ENCODE measurements around the gene CNTN1.

CNTN1 gene

DNA sequence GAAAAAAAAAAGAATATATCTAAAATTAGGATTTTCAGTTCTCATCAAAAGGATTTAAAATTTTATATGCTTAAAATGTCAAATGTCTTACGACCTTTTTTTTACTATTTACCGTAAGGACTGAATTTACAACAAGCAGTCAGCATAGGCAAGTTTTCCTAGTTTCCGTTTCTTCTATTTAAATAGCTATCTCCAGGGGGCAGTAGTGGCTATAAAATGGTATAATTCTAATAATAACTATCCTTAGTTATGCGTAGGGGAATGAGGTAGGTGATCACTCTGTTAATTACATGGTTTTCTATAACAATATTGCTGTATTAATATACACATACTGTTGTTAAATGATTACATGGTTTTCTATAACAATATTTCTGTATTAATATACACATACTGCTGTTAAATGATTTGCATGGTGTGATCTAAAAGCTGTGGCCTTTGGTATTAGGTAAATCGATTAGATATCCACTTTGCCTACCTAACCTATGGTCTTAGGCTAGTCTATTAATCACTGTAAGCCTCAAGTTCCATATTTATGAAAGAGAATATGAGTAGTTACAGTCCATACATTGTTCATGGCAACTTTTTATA lies 278.2 kb downstream of the CNTN1 start:
- no peak for DNase-seq (ENCODE audit: low spot score)

DNA sequence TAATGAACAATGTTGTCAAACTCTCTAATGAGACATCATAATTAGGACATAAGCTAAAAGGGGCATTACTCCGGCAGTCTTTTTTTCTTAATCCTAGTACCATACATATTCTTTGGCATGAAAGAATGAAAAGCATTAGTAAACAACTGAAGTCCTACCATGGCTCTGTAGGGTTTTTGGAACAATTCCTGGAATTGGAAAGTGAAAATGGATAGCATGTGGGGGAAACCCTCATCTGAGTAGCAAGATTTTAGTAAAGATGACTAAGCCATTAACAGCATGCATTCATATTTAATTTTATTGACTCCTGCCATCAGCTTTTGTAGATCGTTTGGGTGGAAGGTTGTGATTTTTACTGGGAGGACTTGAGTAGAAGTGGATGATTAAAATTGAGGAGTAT lies 279.7 kb downstream of the CNTN1 start:
- no peak for DNase-seq (ENCODE audit: low spot score)

- DNase-seq (ENCODE audit: low spot score), result no peak
These were observed 284.3 kb downstream of the CNTN1 start for GRCh38 chr12:40976546-40976945.

GRCh38 chr12:40980427-40980961 lies 288.3 kb downstream of the CNTN1 start:
- DNase-seq (ENCODE audit: low spot score), result no peak

DNA sequence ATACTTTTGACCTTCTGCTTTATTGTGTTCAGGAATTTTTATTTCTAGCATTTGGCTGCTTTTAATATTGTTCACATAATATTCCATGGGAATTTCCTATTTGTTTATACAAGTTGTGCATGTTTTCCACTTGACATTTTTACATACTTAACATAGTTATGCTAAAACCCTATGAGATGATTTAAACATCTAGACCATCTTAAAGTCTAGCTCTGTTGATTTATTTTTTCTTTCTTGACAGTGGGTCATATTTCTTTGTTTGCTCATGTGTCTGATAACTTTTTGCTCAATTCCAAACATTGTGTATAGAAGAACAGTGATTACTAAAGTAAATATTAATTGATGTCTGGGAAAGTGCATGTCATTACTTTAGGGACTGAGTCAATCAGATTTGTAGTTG lies 293.8 kb downstream of the CNTN1 start:
- DNase-seq (ENCODE audit: low spot score), result no peak

DNA sequence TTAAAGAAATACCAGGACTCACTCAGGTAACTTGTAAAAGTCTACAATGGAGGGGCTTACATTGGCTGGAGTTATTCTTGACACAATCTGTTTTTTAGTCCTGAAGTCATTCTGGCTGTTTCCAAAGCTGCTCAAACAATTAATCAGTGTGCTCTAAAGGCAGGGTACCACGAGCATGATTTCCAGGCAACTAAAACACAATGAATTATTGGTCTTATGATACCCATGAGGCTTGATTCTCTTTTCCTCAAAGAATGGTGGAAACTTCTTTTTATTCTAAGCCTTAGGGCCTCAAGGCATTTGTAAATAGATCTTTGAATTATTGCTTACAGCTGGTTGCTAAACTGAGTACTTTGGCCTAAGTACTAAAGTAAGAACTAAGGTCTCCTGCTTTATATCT lies 296.1 kb downstream of the CNTN1 start:
- DNase-seq (ENCODE audit: low spot score), result no peak

DNA sequence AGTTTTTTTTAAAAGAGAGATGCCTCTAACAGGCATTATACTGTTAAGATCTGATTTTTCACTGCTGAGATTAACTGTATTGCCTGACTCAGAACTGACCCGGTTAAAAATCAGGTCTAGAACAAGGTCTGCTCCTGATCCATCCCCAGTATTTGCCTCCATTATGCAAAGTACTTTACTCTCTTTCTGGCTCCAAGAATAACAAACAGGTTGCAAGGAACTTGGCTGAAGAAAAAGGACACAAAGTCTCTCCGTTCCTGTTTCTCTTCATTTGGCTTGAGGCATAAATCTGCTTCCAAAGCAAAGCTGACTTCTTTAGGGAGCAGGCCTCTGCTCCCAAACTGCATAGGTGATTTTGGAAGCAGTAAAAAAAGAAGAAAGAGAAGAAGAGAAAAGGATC lies 296.6 kb downstream of the CNTN1 start:
- no peak for DNase-seq (ENCODE audit: low spot score)

- no peak for DNase-seq (ENCODE audit: low spot score)
These were observed 297.5 kb downstream of the CNTN1 start for GRCh38 chr12:40989785-40990184.

- DNase-seq (ENCODE audit: low spot score), result no peak
These were observed 299.9 kb downstream of the CNTN1 start for GRCh38 chr12:40992158-40992557.

DNA sequence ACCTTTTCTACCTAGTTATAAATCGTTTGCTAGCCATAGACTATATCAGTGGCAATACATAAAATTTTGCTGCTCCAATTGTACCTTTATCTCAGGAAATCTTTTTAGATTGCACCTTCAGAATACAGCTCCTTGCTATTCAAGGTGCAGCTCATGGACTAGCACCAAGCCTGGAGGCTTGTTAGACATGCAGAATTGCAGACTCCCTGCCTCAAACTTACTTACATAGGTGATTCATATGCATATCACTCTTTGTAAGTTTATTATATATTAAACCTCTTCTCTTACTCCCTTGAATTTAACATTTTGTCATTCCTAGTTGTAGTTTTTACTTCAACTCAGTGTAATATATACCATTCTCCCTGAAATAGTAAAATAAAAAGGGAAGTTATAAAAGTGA lies 300.4 kb downstream of the CNTN1 start:
- no peak for DNase-seq (ENCODE audit: low spot score)

GRCh38 chr12:40993158-40993557 lies 300.9 kb downstream of the CNTN1 start:
- DNase-seq (ENCODE audit: low spot score), result no peak

DNA sequence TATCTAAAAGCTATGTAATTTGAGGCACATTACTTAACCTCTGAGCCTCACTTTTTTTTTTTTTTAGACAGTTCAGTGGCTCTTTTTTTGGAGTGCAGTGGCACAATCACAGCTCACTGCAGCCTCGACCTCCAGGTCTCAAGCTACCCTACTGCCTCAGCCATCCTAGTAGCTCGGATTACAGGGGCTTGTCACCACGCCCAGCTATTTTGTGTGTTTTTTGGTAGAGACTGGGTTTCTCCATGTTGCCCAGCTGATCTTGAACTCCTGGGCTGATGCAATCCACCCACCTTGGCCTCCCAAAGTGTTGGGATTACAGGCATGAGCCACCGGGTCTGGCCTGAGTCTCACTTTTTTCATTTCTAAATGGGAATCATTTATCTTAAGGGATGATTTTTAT lies 303.9 kb downstream of the CNTN1 start:
- no peak for DNase-seq (ENCODE audit: low spot score)

GRCh38 chr12:40999210-40999609 lies 307.0 kb downstream of the CNTN1 start:
- no peak for DNase-seq (ENCODE audit: low spot score)

DNA sequence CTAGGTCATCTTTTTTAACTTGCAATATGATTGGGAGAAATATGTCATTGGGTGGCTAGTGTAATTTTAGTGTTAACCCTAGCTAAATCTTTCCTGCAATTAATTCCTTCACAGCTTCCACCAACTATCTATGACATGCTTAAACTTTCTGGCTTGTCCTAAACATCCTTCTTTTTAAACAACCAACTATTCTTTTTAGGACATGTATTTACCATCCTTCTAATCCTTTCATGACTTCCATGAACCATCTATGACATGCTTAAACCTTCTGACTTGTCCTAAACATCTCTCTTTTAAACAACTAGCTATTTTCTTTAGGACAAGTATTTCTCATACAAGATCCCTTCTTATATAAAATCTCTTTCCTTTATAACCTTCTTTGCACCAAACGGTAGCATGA lies 316.2 kb downstream of the CNTN1 start:
- DNase-seq (ENCODE audit: low spot score), result no peak

- no peak for DNase-seq (ENCODE audit: low spot score)
These were observed 319.7 kb downstream of the CNTN1 start for GRCh38 chr12:41011939-41012338.

DNA sequence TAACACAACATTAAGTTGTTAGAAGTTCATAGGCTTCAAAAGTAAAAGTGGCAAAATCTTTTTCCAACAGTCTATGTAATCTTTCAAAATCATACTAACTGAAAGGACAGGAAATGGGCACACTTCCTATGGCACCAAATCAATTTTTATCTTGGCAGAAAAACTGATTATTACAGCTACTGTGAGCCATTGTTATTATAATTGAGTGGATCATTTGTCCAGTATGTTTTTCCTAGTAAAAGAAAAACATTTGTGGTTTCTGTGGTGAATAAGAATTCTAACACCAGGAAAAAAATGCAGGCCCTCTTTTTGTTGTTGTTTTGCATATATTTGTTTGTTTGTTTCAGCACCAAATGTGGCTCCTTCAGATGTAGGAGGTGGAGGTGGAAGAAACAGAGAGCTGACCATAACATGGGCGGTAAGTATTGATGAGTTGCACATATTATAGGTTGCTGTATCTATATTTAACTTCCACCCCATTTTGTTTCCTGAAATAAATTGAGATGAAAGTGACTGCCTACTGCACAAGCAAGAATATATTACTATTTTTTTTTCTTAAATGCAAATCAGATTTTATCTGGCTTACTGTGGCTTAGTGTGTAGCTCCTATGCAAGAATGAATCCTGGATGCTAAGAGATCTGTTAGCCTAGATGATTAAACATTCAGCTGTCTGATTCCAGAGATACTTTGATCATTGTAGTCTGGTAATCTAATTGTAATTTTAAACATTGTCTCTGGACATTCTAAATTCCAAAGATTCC lies 321.8 kb downstream of the CNTN1 start:
- DNase-seq (ENCODE audit: low spot score), result no peak

GRCh38 chr12:41014643-41015020 lies 322.4 kb downstream of the CNTN1 start:
- no peak for DNase-seq (ENCODE audit: low spot score)

DNA sequence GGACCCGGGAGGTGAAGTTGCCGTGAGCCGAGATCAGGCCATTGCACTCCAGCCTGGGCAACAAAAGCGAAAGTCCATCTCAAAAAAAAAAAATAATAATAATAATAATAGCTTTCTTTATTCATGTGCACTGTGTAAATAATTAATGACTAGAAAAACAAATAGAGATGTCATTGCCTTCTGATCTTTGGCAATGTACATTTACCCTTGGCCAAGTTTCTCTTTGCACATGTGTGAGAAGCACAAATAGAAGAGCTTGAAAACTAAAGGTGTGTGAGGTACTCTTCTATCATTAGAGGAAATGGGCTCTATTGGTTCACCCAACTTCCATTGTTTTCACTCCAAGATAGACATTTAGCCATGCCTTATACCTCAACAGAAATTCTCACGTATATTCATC lies 325.8 kb downstream of the CNTN1 start:
- no peak for DNase-seq (ENCODE audit: low spot score)

GRCh38 chr12:41019461-41019860 lies 327.2 kb downstream of the CNTN1 start:
- no peak for DNase-seq (ENCODE audit: low spot score)

- no peak for DNase-seq (ENCODE audit: low spot score)
These were observed 331.6 kb downstream of the CNTN1 start for GRCh38 chr12:41023836-41024235.

GRCh38 chr12:41026151-41026550 lies 333.9 kb downstream of the CNTN1 start:
- no peak for DNase-seq (ENCODE audit: low spot score)

DNA sequence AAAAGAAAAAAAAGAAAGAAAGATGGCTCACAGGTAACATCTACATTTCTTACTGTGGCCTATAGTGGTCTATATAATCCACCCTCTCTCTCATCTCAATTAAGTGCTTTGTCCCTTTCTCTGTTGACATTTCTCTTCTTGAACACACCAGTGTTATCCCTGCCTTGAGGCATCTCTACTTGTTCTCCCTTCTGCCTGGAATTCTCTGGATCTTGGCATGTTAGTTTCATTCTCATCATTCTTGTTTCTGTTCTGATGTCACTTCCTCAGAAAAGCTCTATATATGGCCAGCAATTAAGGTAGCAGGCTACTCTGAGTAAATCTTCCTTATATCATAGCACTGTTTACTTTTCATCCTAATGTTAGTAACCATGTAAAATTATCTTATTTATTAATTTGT lies 340.1 kb downstream of the CNTN1 start:
- DNase-seq (ENCODE audit: low spot score), result no peak

- DNase-seq (ENCODE audit: low spot score), result no peak
These were observed 342.4 kb downstream of the CNTN1 start for GRCh38 chr12:41034686-41035085.

DNA sequence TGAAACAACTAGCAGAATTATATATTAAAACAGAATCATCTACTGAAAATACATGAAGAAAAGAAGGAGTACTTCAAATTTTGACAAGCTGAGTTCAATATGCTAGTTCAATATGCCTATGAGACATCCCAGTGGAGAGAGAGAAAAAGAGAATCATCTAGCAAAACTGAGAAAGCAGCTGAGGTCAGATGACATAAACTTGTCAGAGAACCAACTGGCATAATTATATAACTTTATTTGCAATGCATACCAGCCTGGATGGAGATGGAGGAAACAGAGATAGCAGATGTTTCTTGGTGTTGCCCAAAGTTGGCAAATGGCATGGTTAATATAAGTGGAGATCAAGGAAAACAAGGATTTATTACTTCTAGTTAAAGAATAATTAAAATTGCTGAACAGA lies 347.2 kb downstream of the CNTN1 start:
- no peak for DNase-seq (ENCODE audit: low spot score)

Measured in AG20443 (cell line).